RPMI7951 (cell line): ENCODE results near the gene GMPPA. TPM values are rescaled to one million over a fixed set of nuclear protein-coding genes. Genes with fewer than 3 reads are reported as not detected.

Experiments
- DNase-seq: peaks from one replicate; pipeline ENCODE4 v3.0.0-alpha.2; 2012; ENCODE audit warnings: low read depth
- total RNA-seq: library from RNA; depleted of rRNA; stranded (reverse); fragments of >200 nt; shearing (Covaris generic); gene quantifications from 2 replicates; pipeline ENCODE4 v1.2.3, GENCODE V29; 2014

Gene GMPPA
- total RNA-seq, 1 experiment from 2014 or later: 91.9 TPM

GRCh38 chr2:219485201-219485580, 13.5 kb upstream of the GMPPA start:
- no peak for DNase-seq

- no peak for DNase-seq
Measured at GRCh38 chr2:219486380-219486959, 12.2 kb upstream of the GMPPA start.

- no peak for DNase-seq
Measured at GRCh38 chr2:219488149-219488843, 10.4 kb upstream of the GMPPA start.

GRCh38 chr2:219488844-219489194, 9.9 kb upstream of the GMPPA start:
- no peak for DNase-seq

- no peak for DNase-seq
Measured at GRCh38 chr2:219489315-219489714, 9.4 kb upstream of the GMPPA start.

- DNase-seq: no peak
Measured at GRCh38 chr2:219490186-219490585, 8.5 kb upstream of the GMPPA start.

GRCh38 chr2:219490600-219491130, 8.0 kb upstream of the GMPPA start:
- no peak for DNase-seq

GRCh38 chr2:219491278-219491963, 7.3 kb upstream of the GMPPA start:
- DNase-seq: no peak

- no peak for DNase-seq
Measured at GRCh38 chr2:219492575-219492974, 6.1 kb upstream of the GMPPA start.

GRCh38 chr2:219493086-219493485, 5.6 kb upstream of the GMPPA start:
- DNase-seq: no peak

- DNase-seq: no peak
Measured at GRCh38 chr2:219494952-219495530, 3.6 kb upstream of the GMPPA start.

GRCh38 chr2:219495531-219496122, 3.1 kb upstream of the GMPPA start:
- DNase-seq: peak; percentile 68

GRCh38 chr2:219496247-219496824, 2.4 kb upstream of the GMPPA start:
- no peak for DNase-seq

GRCh38 chr2:219496825-219497494, 1.7 kb upstream of the GMPPA start:
- DNase-seq: no peak

GRCh38 chr2:219497495-219498279, 1.0 kb upstream of the GMPPA start:
- peak; percentile 92 for DNase-seq

- no peak for DNase-seq
Measured at GRCh38 chr2:219499058-219499307, 292 bp downstream of the GMPPA start.

GRCh38 chr2:219499555-219499954, 864 bp downstream of the GMPPA start:
- no peak for DNase-seq

- peak; percentile 63 for DNase-seq
Measured at GRCh38 chr2:219500135-219500534, 1.4 kb downstream of the GMPPA start.

GRCh38 chr2:219501849-219502248, 3.2 kb downstream of the GMPPA start:
- no peak for DNase-seq

GRCh38 chr2:219502618-219503017, 3.9 kb downstream of the GMPPA start:
- no peak for DNase-seq

GRCh38 chr2:219505585-219505984, 6.9 kb downstream of the GMPPA start:
- no peak for DNase-seq
